GM19193 (cell line): ENCODE measurements around the gene CDH13.

ENCODE experiments used
- POLR2A ChIP-seq: IDR thresholded peaks from 4 replicates; pipeline ENCODE4 v1.6.1; 2011; ENCODE audit not compliant: insufficient read depth, insufficient read length; ENCODE audit errors: extremely low read depth

CDH13 gene

DNA sequence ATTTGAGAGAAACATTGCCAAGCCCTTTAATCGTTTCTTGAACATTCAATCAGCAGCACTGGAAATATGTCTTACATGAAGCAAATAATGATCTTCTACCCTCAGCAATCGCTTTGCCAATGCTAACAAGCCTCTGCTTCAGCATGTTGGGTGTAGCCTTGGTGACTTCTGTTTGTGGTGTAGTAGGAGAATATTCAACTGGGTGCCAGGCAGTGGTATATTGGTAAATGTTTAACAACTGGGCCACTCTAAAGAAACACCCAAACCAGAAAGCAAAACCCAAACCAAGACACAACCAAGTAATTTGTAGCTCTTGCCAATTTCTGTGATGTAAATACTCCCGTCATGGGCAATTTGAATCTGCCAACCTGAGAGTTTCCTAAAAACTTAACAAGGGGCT is 9.7 kb downstream of the CDH13 start:
- TF ChIP-seq POLR2A: no peak

DNA sequence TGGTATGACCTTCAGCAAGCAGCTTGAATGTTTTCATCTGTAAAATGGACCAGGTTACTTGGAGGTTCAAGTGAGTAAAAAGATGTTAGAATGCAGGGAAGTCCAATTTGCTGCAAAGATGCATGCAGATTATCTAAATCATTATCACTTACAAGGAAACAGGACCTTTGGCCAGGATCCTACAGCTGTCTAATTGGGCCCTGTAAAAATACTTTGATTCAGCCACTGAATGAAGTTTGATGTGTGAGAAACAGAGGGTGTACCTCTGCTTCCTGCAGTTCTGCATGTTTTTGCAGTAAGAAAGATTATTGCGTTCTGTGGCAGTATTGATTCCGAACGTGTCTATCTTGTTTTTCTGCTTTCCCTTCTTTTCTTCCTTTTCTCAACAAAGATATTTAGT is 10.2 kb downstream of the CDH13 start:
- no peak for TF ChIP-seq POLR2A

DNA sequence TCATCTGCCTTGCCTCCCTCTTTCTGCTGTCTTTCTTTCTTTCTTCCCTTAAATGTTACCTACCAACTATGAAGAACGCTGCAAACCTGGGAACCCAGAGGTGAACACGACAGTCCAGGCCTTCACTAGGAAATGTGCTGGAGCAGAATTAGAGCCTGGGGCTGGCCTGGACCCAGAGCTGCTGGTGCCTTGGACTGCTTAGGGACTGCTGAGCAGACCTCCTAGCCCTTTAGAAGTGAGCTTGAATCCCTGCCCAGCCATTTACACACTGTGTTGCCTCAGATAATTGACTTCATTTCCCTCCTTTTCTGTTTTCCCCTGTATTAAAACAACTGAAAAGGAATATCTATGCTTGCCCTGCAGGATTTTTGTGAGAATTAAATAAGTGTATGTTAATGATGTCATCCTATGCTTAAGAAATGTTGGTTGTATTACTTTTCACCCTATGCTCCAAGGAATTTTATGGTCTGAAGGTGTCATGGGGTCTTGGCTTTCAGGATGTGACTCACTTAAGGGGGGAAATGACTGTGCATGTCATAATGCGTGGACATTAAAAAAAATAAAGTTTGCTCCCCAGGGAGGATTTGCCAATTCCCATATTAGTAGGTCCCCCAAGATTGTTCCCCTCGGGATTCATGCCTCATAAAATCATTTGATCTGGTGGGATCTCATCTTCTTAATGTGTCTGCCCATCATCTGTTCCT is 11.5 kb downstream of the CDH13 start:
- no peak for TF ChIP-seq POLR2A

DNA sequence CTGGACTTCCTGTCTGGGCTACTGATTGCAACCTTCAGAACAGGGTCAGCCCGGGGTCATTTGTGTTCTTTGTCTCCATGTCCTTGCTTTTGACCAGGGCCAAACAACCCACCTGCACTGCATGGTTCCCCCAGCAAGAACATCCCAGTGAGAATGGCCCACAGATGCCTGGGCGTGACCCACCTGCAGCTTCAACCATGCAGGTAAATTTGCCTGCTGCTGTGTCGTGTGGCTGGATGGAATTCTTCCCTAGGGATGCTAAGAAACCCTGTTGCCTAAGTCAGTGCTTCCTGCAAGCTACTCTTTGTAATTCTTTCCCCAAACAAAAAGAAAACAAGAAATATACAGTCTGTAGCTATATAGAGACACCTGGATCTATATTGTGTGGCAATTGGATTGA is 12.5 kb downstream of the CDH13 start:
- no peak for TF ChIP-seq POLR2A

DNA sequence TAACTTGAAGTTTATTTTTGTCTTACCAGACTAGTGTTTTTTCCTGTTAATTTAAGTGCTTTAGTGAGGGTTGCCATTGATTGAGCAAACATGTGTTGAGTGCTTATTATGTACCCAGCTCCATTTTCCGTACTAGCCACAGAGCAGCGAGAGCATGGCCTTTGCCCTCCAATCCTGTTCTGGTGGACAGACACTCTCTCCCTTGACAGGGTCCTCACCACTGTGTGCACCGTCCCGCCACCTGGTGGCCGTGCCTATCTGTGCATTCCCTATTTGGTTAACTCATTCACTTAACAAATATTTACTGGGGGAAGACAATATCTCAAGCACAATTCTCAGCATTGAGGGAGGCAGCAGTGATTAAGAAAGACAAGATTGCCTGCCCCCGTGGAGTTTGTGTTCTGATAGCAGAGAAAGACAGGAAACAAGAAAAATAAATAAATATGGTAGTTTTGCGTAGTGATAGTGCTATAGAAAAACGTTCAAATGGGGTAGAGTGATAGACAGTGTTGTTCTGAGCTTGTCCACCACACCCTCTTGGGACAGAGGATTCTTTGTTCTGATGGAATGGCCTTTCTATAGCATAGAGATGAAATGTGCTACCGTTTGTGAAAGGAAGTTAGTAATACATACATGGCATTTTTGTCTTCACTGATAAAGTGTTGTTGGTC is 13.0 kb downstream of the CDH13 start:
- no peak for TF ChIP-seq POLR2A

DNA sequence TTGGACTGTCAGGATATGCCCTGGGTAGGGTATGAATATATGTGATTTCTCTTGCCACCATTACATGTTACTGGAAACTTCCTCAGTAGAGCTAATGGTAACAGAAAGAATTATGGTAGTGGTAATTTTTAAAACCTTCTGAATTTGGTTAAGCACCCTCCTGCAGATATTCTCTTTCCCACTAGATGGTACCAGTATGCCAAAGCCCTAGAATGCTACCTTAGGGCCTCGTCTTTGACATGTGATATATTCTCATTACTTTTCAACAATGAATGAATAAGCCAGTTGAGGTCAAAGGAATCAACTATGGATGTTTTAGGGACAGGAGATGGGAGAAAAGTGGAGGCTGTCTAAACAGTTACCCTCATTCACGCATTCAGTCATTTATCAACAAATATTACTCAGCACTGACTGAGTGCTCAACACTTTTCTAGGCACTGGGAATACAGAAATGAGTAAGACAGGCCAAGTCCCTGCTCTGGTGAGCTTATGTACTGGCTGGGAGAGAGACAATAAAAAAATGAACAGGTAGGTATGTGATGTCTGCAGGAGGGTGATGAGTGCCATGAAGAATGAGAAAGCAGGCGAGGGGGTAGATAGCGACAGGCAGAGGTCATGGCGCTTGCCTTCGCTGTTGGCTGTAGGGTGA is 14.7 kb downstream of the CDH13 start:
- TF ChIP-seq POLR2A: no peak

DNA sequence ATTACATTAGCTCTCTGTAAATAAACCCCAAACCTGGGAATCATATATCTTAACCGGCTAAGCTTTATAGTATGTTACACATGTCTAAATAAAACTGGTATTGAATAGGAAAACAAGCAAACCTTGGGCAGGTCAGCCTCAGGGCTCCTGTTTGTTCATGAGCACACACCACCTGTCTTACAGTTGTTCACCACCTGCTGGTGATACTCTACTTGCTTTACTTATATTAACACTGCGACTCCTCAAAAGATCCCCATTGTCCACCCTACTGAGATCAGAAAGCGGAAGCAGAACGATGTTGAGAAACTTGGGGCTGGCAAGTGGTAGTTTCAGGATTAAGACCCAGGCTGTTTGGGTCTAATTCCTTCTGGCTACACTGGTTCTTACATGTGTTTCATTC is 16.4 kb downstream of the CDH13 start:
- TF ChIP-seq POLR2A: no peak

DNA sequence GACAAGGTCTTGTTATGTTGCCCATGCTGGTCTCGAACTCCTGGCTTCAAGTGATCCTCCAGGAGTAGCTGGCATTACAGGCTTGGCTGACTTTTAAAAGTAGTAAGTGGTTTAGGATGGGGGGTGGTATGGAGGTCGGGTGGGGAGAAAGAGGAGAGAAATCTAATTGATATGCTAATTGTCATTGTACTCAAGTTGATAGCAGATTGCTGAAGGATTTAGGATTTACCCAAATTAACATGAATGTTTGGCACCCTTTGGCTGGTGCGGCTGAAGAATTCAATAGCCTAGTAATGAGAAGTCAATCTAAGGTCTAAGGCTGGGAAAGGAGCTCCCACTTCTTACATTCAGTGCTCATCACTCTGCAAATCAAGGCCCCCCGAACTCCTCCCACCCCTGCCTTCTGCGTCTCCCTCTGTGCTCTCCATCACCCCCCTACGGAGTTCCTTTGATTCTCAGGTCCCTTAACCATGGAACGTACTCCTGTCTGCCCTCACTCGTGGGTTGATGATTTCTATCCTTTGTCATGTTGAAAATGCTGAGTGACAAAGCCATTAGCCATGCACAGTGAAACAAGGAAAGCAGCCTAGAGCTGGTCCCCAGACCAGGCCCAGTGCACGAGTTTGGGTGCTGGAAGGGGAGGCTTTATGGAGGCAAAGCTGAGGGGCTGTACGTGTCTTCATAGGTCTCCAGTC is 17.3 kb downstream of the CDH13 start:
- no peak for TF ChIP-seq POLR2A

DNA sequence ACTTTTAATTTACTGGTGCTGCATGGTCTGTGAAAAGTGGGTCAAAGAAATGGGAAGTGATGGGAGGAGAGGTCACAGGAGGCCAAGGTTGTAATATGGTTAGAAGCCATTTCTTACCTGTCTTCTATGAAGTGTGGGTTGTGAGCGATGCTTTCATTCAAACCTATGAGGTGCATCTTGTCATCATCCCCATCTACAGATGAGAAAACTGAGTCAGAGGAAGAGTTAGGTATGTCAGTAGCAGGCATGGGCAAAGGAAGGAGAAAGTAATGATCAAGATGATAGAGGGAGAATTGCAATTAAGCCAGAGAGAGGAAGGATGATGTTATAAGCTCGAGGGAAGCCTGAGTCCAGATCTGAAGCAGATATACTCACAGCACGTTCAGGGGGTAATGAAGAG is 19.7 kb downstream of the CDH13 start:
- TF ChIP-seq POLR2A: no peak

DNA sequence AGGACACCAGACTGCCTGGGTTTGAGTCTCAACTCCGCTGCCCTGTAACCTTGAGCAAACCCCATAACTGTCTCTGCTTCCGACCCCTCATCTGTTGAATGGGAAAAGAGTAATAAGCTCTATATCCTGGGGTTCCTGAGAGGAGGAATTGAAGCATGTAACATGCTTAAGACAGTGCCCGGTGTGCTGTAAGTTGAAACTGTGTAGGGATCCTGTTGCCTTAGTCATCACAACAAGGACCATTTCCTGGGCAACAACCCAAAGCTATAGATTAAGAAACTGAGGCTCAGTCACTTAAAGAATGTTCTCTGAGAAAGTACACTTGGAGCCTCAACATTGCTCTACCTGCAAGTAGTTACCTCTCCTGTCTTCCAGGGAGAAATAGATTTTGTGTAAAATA is 23.0 kb downstream of the CDH13 start:
- TF ChIP-seq POLR2A: no peak

DNA sequence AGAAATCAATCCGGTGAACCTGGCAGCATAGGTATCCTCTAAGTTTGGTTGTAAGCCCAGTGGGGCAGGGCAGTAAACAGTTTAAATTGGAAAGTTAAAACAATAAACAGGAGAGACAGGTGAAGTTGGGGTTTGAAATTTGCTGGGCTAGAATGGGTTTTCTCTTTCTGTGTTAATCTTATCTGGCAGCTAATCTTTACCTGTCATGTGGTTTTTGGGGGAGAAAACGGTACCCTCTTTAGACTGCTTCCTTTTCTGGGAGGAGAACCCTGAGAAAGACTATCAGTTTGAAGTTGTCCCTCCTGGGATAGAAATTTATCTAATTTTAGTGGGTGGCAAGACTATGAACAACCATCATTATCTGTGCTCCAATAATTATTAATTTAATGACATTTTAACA is 24.0 kb downstream of the CDH13 start:
- TF ChIP-seq POLR2A: no peak

DNA sequence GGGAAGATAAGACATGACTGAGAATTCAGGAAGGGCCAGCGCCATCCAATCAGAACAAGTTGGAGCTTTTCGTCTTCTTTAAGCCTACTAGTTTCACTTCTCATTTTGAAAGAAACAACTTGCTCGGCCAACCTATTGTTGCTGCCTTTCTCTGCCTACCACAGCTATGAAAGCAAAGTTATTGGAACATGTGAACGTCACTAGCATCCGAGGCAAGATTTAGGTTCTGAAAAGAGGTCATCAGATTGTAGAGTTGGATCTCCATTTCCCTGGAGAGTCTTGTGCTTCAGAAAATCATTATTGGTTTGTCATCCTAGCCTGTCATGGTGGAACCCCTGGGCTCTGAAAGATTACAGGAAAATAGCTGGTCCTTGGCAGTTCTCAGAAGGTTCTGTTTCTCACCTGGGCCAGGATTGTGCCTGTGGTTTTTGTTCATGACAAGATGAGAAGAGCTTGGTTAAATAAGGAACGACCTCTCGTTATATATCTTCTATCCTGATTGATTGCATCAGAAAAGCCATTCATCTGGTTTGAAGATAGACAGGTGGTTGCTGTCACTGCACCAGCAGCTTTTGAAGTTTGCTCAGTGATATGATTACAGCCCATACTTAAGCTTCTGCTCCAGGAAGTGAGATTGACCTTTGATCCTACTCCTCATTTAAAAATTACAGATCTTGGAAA is 25.3 kb downstream of the CDH13 start:
- no peak for TF ChIP-seq POLR2A

DNA sequence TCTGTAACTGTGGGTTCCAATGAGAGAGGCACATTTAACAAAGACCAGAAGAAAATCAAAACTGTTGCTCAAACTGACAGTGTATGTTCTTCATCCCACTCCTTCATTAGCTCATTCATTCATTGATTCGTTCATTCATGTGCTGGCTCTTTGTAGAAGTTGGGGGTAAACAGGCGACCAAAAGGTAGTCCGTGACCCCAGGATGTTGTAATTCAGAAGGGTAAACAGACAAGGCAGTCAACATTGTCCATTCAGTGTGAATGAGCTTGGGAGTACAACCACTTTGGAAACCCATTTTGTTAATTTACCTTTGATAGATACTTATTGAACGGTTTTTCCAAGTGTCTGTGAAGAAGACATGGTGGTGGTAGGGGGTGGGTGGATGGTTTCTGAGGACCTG is 26.1 kb downstream of the CDH13 start:
- no peak for TF ChIP-seq POLR2A

DNA sequence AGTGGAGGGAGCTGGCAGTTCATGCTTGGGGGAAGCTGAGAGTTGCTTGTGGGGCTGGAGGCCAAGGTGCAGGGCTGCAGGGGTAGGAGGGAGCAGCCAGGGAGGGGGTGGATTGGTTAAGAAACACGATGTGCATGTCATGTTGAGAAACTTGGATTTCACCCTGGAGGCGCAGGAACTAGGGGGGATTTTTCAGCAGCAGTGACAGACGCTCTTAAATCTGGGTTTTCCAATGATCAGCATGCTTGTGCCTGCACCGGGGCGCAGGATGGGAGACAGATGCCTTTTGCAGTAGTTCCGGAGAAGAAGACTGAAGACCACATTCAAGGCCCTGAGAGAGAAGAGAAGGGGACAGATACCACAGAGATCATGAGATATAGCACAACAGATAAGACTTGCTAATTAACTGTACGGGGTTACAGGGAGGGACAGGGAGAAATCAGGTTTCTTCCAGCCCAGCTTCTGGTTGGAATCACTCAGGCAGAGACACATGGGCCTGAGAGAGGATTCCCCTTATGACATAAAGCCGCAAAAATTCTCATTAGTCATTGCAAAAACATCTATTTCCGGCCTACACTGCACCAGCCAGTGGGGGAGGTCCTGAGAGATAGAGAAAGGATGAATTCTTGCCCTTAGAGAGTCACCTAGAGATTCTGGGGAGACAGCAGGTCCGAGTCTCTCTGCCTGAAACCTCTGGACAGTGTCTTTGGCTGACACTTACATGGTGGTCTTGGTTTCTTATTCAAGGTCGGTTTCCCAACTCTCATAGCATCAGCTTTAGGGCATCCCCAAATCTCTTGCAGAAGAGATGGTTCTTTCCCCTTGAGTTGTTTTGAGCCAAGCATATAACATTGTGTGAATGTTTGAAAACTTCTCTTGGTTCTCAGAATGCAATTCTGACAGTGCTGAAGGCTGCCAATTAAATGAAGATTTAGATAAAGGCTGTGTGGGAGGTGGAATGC is 27.1 kb downstream of the CDH13 start:
- no peak for TF ChIP-seq POLR2A
